ENCODE data around the gene C1QL1.

- TF ChIP-seq MAX (IDR thresholded peaks at IDR 0.05): no peak
- no peak for TF ChIP-seq YY1 (IDR thresholded peaks at IDR 0.05; ENCODE audit: low read depth)
- no peak for TF ChIP-seq EP300 (IDR thresholded peaks at IDR 0.05; ENCODE audit: borderline replicate concordance)
- no peak for TF ChIP-seq NFIC (IDR thresholded peaks at IDR 0.05)
- TF ChIP-seq TAF1 (IDR thresholded peaks at IDR 0.05; ENCODE audit: low read depth): no peak
- no peak for TF ChIP-seq FOXM1 (IDR thresholded peaks at IDR 0.05; ENCODE audit: borderline replicate concordance, low read depth)
- no peak for TF ChIP-seq USF1 (IDR thresholded peaks at IDR 0.05)
- no peak for TF ChIP-seq RAD21 (IDR thresholded peaks at IDR 0.05; ENCODE audit: low read depth)
- no peak for TF ChIP-seq TCF12 (IDR thresholded peaks at IDR 0.05; ENCODE audit: low read depth)
These were observed 40.1 kb upstream of the C1QL1 start for GRCh38 chr17:45008216-45008615.

Data from Ishikawa (cell line).